ENCODE results near the gene GALNT15.

GALNT15 gene

DNA sequence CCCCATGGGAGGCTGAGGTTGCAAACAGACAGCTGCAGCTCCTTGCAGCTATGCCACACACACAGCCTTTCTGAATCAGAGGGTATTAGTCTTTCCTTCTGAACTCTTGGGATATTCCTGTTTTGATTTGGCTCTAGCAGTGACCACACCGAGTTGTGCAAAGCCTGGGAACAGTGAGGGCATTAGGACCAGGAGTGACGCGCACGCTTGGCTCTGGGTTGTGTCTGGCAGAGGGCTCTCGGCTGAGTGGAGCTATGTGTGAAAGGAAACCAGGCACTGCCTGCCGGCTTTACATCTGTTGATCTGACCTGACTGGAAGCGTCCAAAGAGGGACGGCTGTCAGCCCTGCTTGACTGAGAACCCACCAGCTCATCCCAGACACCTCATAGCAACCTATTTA is at the start of gene GALNT15:
GALNT15 (plus strand) TSS at position 292 of the 400 bp plus-strand sequence. CDS start 472 bp downstream, outside the sequence.
- no peak for DNase-seq (ENCODE audit: low read depth in 3 of 3)

DNA sequence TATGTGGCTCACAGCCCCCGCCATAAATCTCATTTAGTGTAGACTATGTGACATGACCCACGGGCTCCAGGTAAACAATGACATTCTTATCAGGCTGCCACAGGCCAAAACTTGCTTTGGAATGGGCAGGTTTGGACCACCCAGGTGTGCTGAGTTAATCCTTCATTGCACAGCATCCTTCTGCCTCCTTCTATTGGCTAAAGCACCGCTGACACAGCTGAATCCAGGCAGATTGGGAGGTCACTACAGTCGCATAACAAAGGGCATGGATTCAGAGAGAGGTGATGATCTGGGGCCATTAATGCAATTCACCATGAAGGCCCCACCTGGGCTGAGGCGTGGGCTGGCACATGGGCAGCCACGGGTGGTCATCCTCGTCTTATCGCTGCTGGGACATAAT is 47.8 kb upstream of the GALNT15 start:
- DNase-seq (ENCODE audit: low read depth in 3 of 3): no peak

- DNase-seq (ENCODE audit: low read depth in 3 of 3): no peak
Measured at GRCh38 chr3:16127249-16127648, 47.2 kb upstream of the GALNT15 start.

DNA sequence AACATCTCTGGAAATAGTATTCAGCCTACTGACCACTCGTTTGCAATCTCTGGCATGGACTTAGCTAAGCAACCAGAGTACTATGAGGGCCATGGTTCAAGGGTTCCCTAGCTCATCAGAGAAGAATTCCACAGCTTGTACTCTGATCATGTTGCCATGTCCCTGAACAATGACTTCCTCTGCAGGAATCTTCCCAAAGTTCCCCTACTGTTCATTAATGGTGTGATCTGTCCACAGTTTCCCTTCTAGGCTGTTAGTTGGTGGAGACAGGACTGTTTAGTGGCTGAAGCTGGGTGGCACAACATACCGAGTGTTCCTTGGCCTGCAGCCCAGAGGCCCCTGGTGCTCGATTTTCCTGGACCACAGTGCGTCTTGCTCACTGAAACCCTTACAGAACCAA is 44.4 kb upstream of the GALNT15 start:
- DNase-seq (ENCODE audit: low read depth in 3 of 3): no peak

DNA sequence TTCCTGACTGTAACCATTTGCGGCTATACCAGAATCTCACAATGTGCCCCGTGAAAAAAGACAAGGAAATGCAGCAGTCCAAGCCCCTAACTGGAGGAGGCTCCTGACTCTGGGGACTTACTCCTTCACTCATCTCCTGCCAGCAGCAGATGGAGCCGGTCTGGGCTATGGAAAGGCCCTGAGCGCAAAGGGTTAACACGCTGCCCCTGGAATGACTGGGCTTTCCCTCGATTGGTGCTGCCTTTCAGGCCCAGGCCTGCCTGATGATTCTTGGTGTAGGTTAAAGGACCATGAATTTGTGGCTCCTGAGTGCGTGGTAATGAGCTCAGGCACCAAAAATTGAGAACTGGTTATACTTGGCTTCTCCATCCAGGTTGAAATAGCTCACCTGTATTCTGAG is 42.3 kb upstream of the GALNT15 start:
- no peak for DNase-seq (ENCODE audit: low read depth in 3 of 3)

DNA sequence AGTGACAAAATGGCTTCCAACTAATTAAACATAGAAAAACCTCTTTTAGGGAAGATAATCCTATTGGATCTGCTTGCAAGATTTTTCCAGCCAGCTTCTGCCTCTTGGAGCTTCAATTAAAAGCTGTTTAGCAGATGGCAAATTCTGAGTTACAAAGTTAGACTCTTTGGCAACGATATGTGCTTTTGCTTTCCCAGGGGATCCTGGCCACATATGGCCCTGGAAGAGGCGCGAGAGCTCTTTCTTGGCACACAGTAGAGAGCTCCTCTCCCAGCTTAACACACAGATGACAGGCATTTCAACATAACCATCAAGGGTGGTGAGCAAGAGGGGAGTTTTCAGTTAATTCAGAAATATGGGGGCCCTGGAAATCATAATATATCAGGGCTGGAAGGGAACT is 41.6 kb upstream of the GALNT15 start:
- DNase-seq (ENCODE audit: low read depth in 3 of 3): no peak

- no peak for DNase-seq (ENCODE audit: low read depth in 3 of 3)
Measured at GRCh38 chr3:16134173-16134928, 40.1 kb upstream of the GALNT15 start.

- no peak for DNase-seq (ENCODE audit: low read depth in 3 of 3)
Measured at GRCh38 chr3:16136055-16136454, 38.4 kb upstream of the GALNT15 start.

DNA sequence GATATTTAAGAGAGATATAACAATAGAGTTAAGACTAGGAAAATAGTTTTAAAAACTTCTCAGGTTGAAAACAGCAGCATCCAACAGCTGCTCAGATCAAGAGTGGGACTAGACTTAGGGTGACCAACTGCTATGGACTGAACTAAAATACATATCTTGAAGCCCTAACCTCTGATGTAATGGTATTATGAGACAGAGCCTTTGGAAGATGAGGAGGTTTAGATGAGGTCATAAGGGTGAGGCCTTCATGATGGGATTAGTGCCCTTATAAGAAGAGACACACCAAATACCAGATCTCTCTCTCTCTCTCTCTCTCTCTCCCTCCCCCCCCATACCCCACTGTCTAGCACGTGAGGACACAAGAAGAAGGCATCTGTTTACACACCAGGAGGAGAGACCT is 37.4 kb upstream of the GALNT15 start:
- DNase-seq (ENCODE audit: low read depth in 3 of 3): no peak

GRCh38 chr3:16137977-16138376 is 36.5 kb upstream of the GALNT15 start:
- no peak for DNase-seq (ENCODE audit: low read depth in 3 of 3)

DNA sequence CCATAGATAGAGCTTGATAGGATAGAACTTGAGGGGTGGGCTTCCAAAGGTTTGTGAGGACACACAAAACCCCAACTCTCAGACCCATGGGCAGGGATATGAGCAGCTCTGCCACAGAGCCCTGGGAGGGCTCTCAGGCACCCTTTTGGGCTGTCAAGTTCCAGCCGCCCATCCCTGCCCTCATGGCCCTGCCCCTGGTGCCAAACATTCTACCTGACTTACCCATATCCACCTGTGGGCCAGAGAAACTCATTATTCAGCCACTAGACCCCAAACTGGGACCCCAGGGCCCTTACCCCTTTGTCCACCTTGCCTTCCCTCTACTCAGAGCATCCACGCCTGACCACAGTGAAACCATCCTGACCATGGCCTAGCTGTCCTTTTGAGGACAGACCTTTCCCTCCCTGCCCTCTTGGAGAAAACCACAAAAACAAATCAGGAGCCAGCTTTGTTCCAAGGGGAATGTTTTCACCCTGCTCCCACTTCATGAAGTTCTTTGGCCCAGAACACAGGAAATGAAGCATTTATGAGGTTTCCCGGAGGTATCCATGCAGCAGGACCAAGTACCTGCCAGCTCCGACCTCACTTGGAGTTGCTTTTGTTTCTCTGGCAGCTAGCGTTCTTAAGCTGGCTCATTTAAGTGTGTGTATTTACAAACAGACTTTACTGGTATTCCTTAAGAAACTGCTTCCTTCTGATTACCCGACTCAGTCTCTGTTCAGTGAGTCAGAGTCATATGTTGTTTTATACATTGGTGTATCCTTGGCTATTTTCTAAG is 34.2 kb upstream of the GALNT15 start:
- DNase-seq (ENCODE audit: low read depth in 3 of 3): no peak

- no peak for DNase-seq (ENCODE audit: low read depth in 3 of 3)
Measured at GRCh38 chr3:16140894-16141285, 33.6 kb upstream of the GALNT15 start.

DNA sequence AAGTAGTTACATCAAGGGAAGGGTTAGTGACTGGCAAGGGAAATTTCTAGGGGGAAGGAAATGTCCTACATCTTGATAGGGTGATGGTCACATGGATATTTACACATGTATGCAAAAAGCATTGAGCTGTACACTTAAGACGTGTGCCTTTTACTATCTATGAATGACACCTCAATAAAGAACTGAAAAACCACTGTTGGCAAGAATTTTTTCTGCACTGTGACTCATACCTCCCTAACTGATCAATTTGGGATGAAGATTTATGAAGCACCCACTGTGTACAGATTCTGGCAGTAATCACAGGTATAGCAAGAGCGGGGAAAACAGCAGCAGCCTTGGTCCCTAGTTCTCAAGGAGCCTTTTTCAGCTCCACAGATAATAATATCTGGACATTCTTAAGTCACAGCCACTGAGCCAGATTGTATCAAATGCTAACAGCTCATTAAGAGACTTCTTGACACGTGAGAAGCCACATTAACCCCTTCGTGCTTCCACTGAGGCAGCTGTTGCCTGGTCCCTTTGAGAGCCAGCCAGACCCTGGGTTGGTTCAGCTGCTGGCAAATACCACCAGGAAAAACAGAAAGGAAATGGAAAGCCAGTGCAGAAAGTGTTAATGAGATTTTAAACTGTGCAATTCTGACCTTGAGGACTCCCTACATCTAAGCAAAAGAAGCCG is 32.0 kb upstream of the GALNT15 start:
- no peak for DNase-seq (ENCODE audit: low read depth in 3 of 3)

DNA sequence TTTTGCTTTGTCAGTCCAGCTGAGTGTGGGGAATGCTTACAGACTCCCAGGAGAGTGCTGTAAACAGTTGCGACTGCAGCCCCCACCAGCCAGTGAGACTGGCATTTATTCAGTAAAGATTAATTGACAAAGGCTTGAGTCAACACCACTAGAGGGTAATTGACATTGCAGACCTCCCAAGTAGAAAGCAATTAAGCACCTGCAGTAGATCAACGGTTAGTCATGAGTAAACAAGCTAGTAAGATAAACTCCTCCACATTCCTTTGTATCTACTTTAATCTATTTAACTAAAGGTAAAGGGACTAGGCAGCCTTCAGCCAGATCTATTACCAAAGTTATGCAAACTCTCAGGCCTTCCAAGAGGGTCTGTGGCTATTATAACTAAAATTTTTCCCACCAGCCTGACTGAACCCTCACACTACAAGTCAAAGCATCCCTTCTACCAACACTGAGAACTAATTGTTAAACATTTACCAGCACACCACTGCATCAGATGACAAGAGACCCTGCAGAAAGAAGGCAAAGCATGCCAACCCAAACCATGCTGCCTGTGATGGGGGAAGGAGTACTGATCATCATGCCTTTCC is 30.5 kb upstream of the GALNT15 start:
- no peak for DNase-seq (ENCODE audit: low read depth in 3 of 3)

- no peak for DNase-seq (ENCODE audit: low read depth in 3 of 3)
Measured at GRCh38 chr3:16145176-16145575, 29.3 kb upstream of the GALNT15 start.

GRCh38 chr3:16146015-16146730 is 28.3 kb upstream of the GALNT15 start:
- no peak for DNase-seq (ENCODE audit: low read depth in 3 of 3)

DNA sequence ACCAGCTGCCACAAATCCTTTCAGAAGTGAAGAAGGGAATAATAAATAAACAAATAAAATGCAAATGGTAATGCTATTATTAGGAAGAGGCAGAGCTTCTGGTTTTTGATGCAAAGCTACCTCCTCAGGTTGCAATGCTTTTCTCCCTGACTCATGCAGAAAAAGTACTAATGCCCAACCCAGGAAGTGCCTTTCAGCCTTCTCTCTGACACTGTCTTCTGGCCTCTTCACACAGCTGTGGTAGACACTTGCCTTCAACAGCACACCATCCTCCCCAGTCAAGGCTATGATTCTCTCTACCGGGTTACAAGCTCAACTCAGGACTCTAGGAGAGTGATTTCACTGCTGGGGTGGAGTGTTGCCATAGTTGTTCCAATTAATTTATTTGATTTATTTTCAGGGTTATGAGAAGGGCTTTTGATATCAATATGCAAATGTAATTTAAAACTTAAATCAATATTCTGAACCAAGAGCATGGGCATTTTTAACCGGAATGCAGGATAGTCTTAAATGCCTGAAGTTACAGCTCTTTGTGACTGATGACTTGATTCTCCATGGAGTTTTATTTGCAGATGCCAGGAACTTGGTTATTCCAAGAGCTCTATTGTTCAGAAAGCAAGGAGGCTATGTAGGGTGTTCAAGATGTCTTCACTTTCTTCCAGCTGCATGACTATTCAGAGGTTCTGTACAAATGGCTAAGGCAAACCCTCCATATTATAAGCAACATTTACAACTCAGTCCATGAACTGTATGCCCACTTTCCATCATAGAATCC is 27.1 kb upstream of the GALNT15 start:
- DNase-seq (ENCODE audit: low read depth in 3 of 3): no peak

DNA sequence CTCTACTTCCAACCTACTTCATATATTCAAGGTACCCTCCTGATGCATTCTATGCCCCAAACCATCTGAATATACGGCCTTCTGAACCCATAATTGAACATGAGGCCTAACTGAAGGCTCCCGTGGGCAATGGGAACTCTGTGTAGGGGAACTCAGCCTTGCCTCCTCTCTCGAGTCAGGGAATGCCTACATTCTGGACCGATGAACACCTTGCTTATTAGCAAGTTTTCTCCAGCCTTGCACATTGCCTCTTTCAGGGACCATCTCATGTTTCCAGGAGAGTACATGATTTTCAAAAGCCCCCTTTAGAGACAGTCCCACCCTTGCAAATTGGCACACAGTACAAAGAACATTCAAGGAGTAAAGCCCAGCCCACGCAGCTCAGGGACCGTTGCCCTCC is 26.3 kb upstream of the GALNT15 start:
- no peak for DNase-seq (ENCODE audit: low read depth in 3 of 3)

DNA sequence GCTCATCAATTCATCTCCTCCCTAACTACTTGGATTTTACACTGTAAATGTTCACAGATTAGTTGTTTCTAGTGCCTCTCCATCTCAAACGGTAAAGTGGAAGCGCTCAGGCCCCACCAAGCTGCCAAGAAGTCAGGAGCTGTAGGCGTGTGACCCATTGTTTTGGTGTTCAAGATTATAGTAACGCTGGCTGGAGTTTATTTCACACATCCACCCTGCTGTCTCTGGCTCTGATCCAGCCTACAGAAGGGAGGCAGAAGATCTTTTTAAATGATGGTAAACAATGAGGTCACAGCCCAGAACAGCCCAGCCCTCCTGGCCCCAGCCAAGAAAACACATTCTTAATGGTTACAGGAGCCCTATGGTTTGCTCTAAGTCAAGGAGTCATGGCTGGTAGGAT is 25.7 kb upstream of the GALNT15 start:
- no peak for DNase-seq (ENCODE audit: low read depth in 3 of 3)

- DNase-seq (ENCODE audit: low read depth in 3 of 3): no peak
Measured at GRCh38 chr3:16150285-16150684, 24.2 kb upstream of the GALNT15 start.

DNA sequence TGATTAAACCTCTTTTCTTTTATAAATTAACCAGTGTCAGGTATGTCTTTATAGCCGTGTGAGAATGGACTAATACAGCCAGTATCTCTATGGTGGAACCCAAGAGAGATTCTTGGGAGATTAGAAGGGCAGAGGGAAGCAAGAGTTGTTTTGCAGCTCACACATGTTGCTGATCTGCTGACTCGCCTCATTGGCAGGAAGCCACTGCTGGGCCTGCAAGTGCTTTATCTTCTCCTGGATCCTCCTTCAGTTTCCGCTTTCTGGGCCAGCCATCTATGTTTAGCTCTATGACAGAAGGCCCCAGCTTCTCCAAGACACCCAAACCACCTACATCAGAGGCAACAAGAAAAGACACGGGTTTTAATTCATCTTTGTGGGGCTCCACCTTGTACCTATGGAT is 23.4 kb upstream of the GALNT15 start:
- no peak for DNase-seq (ENCODE audit: low read depth in 3 of 3)
